ENCODE data around the gene FAM53C. TPM values are rescaled to one million over a fixed set of nuclear protein-coding genes. Genes with fewer than 3 reads are reported as not detected.

Gene FAM53C
- total RNA-seq, 2 experiments from 2014 or later, result 23.7 to 25.5 TPM

GRCh38 chr5:138338411-138339090 lies 485 bp downstream of the FAM53C start:
- H3K4me3 Mint-ChIP-seq, result peak overlapping the region; percentile 83
- H3K9me3 Mint-ChIP-seq, result no peaks in the 10 kb centered on the region
- peak overlapping the region; percentile 92 for H3K27ac Mint-ChIP-seq
- ChIA-PET POLR2A (interaction anchor here (0.7 to 1.7 kb wide), 2 partner anchors 15 to 1067 kb away, joined by 4 to 10 read pairs; no protein-coding TSS in a partner anchor), CTCF (interaction anchor here (17.5 kb wide), 1 partner anchor 13 kb away, joined by 444 read pairs; the partner anchor contains the start of gene KDM3B)
- DNase-seq, result peak; percentile 17
- H3K36me3 Mint-ChIP-seq (ENCODE audit: low read depth), result peaks cover 16% of the 10 kb centered on the region
- no peaks in the 10 kb centered on the region for H3K27me3 Mint-ChIP-seq
- peaks cover 43% of the 10 kb centered on the region for H3K4me1 Mint-ChIP-seq

DNA sequence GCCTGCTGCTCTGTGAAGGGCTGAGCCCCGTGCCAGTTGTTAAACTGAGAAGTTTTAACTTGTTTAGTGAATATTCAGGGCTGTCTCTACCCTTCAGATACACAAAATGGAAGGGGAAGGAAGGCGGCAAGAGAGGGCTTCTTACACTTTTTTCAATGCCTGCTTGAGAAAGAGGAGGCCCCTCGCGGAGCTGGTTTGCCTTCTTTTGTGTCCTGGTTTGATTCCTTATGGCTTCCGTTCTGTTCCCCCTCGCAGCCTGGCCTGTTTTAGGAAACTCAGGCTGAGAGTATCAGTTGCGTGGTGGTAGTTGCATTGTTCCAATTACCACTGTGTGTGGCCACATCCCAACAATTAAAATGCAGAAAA lies 1.0 kb downstream of the FAM53C start:
- H3K9me3 Mint-ChIP-seq, result no peaks in the 10 kb centered on the region
- peak overlapping the region; percentile 92 for H3K27ac Mint-ChIP-seq
- ChIA-PET POLR2A (interaction anchor here (0.8 to 1.0 kb wide), 3 partner anchors 9 to 14 kb away, joined by 3 to 6 read pairs (median 3); partner anchors contain the start of gene KDM3B), CTCF (interaction anchor here (0.8 to 17.5 kb wide), 2 partner anchors 12 to 149 kb away, joined by 3 to 444 read pairs; partner anchors contain the start of gene KDM3B)
- DNase-seq, result peak; percentile 14
- peak overlapping the region; percentile 83 for H3K4me3 Mint-ChIP-seq
- H3K36me3 Mint-ChIP-seq (ENCODE audit: low read depth), result peaks cover 21% of the 10 kb centered on the region
- peaks cover 43% of the 10 kb centered on the region for H3K4me1 Mint-ChIP-seq
- H3K27me3 Mint-ChIP-seq, result no peaks in the 10 kb centered on the region

GRCh38 chr5:138339464-138339863 lies 1.4 kb downstream of the FAM53C start:
- Mint-ChIP-seq H3K36me3 (ENCODE audit: low read depth) (peaks cover 24% of the 10 kb centered on the region), H3K27me3 (no peaks in the 10 kb centered on the region), H3K4me3 (peak overlapping the region; percentile 83), H3K27ac (peak overlapping the region; percentile 92), H3K9me3 (no peaks in the 10 kb centered on the region), H3K4me1 (peaks cover 43% of the 10 kb centered on the region)
- ChIA-PET POLR2A (interaction anchor here (0.8 to 1.0 kb wide), 3 partner anchors 9 to 13 kb away, joined by 3 to 6 read pairs (median 3); partner anchors contain the start of gene KDM3B), CTCF (interaction anchor here (0.6 to 17.5 kb wide), 3 partner anchors 12 to 328 kb away, joined by 3 to 444 read pairs (median 5); partner anchors contain the start of gene KDM3B)
- DNase-seq, result no peak

GRCh38 chr5:138340008-138340407 lies 1.9 kb downstream of the FAM53C start:
- Mint-ChIP-seq H3K27ac (no peak overlapping the region), H3K36me3 (ENCODE audit: low read depth) (peaks cover 28% of the 10 kb centered on the region), H3K4me1 (peaks cover 43% of the 10 kb centered on the region), H3K9me3 (no peaks in the 10 kb centered on the region), H3K4me3 (peak overlapping the region; percentile 83), H3K27me3 (no peaks in the 10 kb centered on the region)
- POLR2A ChIA-PET, result interaction anchor here (0.8 to 1.0 kb wide), 3 partner anchors 8 to 13 kb away, joined by 3 to 6 read pairs (median 3); partner anchors contain the start of gene KDM3B
- no peak for DNase-seq
- CTCF ChIA-PET, result interaction anchor here (0.6 to 17.5 kb wide), 4 partner anchors 11 to 328 kb away, joined by 3 to 444 read pairs (median 4); partner anchors contain the start of gene KDM3B

GRCh38 chr5:138344887-138345622 lies 7.0 kb downstream of the FAM53C start:
- Mint-ChIP-seq H3K4me1 (peaks cover 18% of the 10 kb centered on the region), H3K4me3 (no peak overlapping the region), H3K9me3 (no peaks in the 10 kb centered on the region), H3K36me3 (ENCODE audit: low read depth) (peaks cover 61% of the 10 kb centered on the region), H3K27me3 (no peaks in the 10 kb centered on the region), H3K27ac (no peak overlapping the region)
- no peak for DNase-seq
- ChIA-PET POLR2A (no interaction called here), CTCF (interaction anchor here (0.6 to 1.2 kb wide), 2 partner anchors 8 to 60 kb away, joined by 3 to 7 read pairs; no protein-coding TSS in a partner anchor)

DNA sequence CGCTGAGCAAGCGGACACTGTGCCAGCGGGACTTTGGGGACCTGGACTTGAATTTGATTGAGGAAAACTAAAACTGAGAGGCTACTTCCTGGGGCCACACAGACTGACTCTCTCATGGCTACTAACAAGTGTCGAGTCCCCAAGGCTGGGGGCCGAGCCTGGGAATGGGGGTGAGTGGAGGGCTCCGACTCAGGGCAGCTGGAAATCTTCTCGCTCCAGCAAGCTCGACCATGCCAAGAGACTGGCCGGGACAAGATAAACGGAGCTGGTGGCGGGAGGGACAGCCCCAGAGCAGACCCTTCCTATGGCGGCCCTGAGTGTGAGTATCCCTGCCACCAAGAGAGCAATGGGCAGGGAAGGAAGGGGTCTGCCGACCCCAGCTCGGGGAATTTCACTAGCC lies 8.8 kb downstream of the FAM53C start:
- DNase-seq, result no peak
- POLR2A ChIA-PET, result interaction anchor here (0.7 kb wide), 1 partner anchor 10 kb away, joined by 4 read pairs; no protein-coding TSS in a partner anchor
- peaks cover 2% of the 10 kb centered on the region for H3K9me3 Mint-ChIP-seq
- no peak overlapping the region for H3K27ac Mint-ChIP-seq
- CTCF ChIA-PET, result interaction anchor here (9.3 kb wide), 1 partner anchor 11 kb away, joined by 444 read pairs; the partner anchor contains the start of genes CDC25C and FAM53C
- no peaks in the 10 kb centered on the region for H3K27me3 Mint-ChIP-seq
- H3K4me1 Mint-ChIP-seq, result peaks cover 10% of the 10 kb centered on the region
- H3K36me3 Mint-ChIP-seq (ENCODE audit: low read depth), result peaks cover 60% of the 10 kb centered on the region
- H3K4me3 Mint-ChIP-seq, result no peak overlapping the region

GRCh38 chr5:138349852-138350562 lies 11.9 kb downstream of the FAM53C start:
- no peak for DNase-seq
- ChIA-PET CTCF (interaction anchor here (0.6 to 9.3 kb wide), 4 partner anchors 14 to 76 kb away, joined by 3 to 444 read pairs (median 40); partner anchors contain the start of genes CDC25C and FAM53C), POLR2A (interaction anchor here (0.8 kb wide), 1 partner anchor 11 kb away, joined by 3 read pairs; no protein-coding TSS in a partner anchor)
- Mint-ChIP-seq H3K9me3 (peaks cover 6% of the 10 kb centered on the region), H3K36me3 (ENCODE audit: low read depth) (peaks cover 60% of the 10 kb centered on the region), H3K4me3 (no peak overlapping the region), H3K4me1 (peaks cover 30% of the 10 kb centered on the region), H3K27ac (no peak overlapping the region), H3K27me3 (no peaks in the 10 kb centered on the region)

DNA sequence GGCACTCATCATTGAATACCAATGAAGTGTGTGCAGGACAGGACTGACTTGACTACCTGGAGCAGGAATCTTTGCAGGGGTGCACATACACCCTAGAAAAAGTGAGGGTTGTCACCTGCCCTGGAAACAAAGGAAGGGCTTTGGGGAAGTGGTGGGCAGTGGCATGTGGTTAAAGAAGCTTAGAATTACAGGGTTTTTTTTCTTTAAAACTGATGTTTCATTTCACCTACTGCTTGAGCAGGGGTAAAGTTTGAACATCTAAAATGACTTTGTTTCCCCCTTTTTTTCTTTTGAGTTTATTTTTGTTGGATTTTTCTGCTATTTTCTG lies 12.5 kb downstream of the FAM53C start:
- Mint-ChIP-seq H3K9me3 (peaks cover 6% of the 10 kb centered on the region), H3K27ac (no peak overlapping the region), H3K4me1 (peaks cover 36% of the 10 kb centered on the region), H3K27me3 (no peaks in the 10 kb centered on the region), H3K4me3 (no peak overlapping the region), H3K36me3 (ENCODE audit: low read depth) (peaks cover 57% of the 10 kb centered on the region)
- ChIA-PET POLR2A (interaction anchor here (0.8 kb wide), 1 partner anchor 11 kb away, joined by 3 read pairs; no protein-coding TSS in a partner anchor), CTCF (interaction anchor here (2.0 to 9.3 kb wide), 3 partner anchors 15 to 62 kb away, joined by 16 to 444 read pairs (median 73); partner anchors contain the start of genes CDC25C and FAM53C)
- no peak for DNase-seq

DNA sequence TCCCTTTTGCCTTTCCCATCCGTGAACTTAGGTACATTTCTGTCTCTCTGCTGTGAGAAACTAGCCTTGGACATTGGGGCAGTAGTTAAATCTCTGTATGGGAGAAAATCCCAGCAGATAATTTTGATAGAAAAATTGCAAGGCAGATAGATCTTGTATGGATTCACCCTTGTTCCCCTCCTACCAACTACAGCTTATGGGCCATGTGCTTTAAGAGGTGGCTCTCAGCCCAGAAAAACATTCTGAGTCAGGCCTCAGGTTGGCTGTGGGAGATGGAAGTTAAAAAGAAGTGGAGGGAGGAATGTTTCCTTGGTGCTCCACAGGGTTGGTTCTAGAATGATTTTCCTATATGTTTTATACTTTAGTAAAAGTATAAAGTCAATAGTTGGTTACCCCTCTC lies 13.0 kb downstream of the FAM53C start:
- H3K36me3 Mint-ChIP-seq (ENCODE audit: low read depth), result peaks cover 52% of the 10 kb centered on the region
- ChIA-PET CTCF (interaction anchor here (1.1 to 9.3 kb wide), 15 partner anchors 16 to 167 kb away, joined by 3 to 444 read pairs (median 7); partner anchors contain the start of genes CDC25C, EGR1 and FAM53C), POLR2A (no interaction called here)
- H3K9me3 Mint-ChIP-seq, result peaks cover 6% of the 10 kb centered on the region
- peaks cover 41% of the 10 kb centered on the region for H3K4me1 Mint-ChIP-seq
- no peaks in the 10 kb centered on the region for H3K27me3 Mint-ChIP-seq
- DNase-seq, result no peak
- H3K4me3 Mint-ChIP-seq, result no peak overlapping the region
- H3K27ac Mint-ChIP-seq, result no peak overlapping the region

GRCh38 chr5:138351517-138351916 lies 13.5 kb downstream of the FAM53C start:
- Mint-ChIP-seq H3K36me3 (ENCODE audit: low read depth) (peaks cover 50% of the 10 kb centered on the region), H3K27me3 (no peaks in the 10 kb centered on the region), H3K4me3 (peak overlapping the region; percentile 60), H3K4me1 (peaks cover 44% of the 10 kb centered on the region), H3K27ac (no peak overlapping the region), H3K9me3 (peaks cover 6% of the 10 kb centered on the region)
- POLR2A ChIA-PET, result no interaction called here
- CTCF ChIA-PET, result interaction anchor here (0.7 to 9.3 kb wide), 54 partner anchors 10 to 312 kb away, joined by 3 to 444 read pairs (median 6); partner anchors contain the start of genes BRD8, CDC23, CDC25C and EGR1
- no peak for DNase-seq

- H3K27ac Mint-ChIP-seq, result peak within 1 kb of the TSS; percentile 98
- no peaks in the 10 kb centered on the region for H3K27me3 Mint-ChIP-seq
- H3K36me3 Mint-ChIP-seq (ENCODE audit: low read depth), result peaks cover 47% of the 10 kb centered on the region
- peaks cover 47% of the 10 kb centered on the region for H3K4me1 Mint-ChIP-seq
- H3K4me3 Mint-ChIP-seq, result peak within 1 kb of the TSS; percentile 93
- peak; percentile 88 for DNase-seq
- CTCF ChIA-PET, result interaction anchor here (0.6 to 9.3 kb wide), 84 partner anchors 9 to 1585 kb away, joined by 3 to 444 read pairs (median 4); partner anchors contain the start of genes BRD8, CDC23, CDC25C and EGR1
- POLR2A ChIA-PET, result interaction anchor here (0.6 to 1.0 kb wide), 3 partner anchors 13 to 175 kb away, joined by 3 to 6 read pairs (median 3); partner anchors contain the start of gene CDC23
- peaks cover 6% of the 10 kb centered on the region for H3K9me3 Mint-ChIP-seq
These were observed 14.1 kb downstream of the FAM53C start, which contains the start of gene KDM3B for GRCh38 chr5:138352071-138352721. KDM3B (plus strand) TSS chr5:138352685; CDS start chr5:138352796, 111 bp downstream.

Data from activated CD4-positive, alpha-beta T cell treated with anti-CD3 and anti-CD28 coated beads, Interleukin-2, amount 10 ng/mL, durations not matched to agents 7 days and 5 days (primary cell).